HEK293T (cell line): ENCODE measurements around the gene DHX40.
"Not testable (repeated sequence)": the region's sequence is repeated elsewhere in the genome, so short reads cannot be mapped to it uniquely, and the experiment has no call there.

Experiments used
- CTCF ChIA-PET: fragments of 350-600 bp; formaldehyde crosslinking; extraction: SDS; loops from one replicate; lab custom pipeline; 2021; ENCODE audit warnings: antibody characterized with exemption, inconsistent platforms; lab: Yijun Ruan, JAX
- POLR2A ChIA-PET: fragments of 350-600 bp; formaldehyde crosslinking; extraction: SDS; loops from one replicate; lab custom pipeline; 2020; ENCODE audit warnings: antibody characterized with exemption, inconsistent platforms; lab: Yijun Ruan, JAX
- DNase-seq: peaks from one replicate; pipeline ENCODE4 v3.0.0; 2012; ENCODE audit warnings: mixed read lengths; ENCODE audit errors: extremely low spot score
- ARNT ChIP-seq: fragments of 450-650 bp; IDR thresholded peaks from 2 replicates; pipeline ENCODE4 v1.6.1; 2017; ENCODE audit warnings: mild to moderate bottlenecking
- BHLHE40 ChIP-seq: fragments of 450-650 bp; IDR thresholded peaks from 2 replicates; pipeline ENCODE4 v1.6.1; 2016; ENCODE audit warnings: mild to moderate bottlenecking, moderate library complexity, borderline replicate concordance
- CTBP1 ChIP-seq: fragments of 450-650 bp; IDR thresholded peaks from 2 replicates; pipeline ENCODE4 v1.6.1; 2016; ENCODE audit warnings: borderline replicate concordance
- ELF4 ChIP-seq: fragments of 450-650 bp; IDR thresholded peaks from 2 replicates; pipeline ENCODE4 v1.6.1; 2017; ENCODE audit warnings: antibody characterized with exemption
- FOXA1 ChIP-seq: fragments of 450-650 bp; IDR thresholded peaks from 2 replicates; pipeline ENCODE4 v1.6.1; 2016; ENCODE audit warnings: mild to moderate bottlenecking
- FOXK2 ChIP-seq: fragments of 450-650 bp; IDR thresholded peaks from 2 replicates; pipeline ENCODE4 v1.6.1; 2016; ENCODE audit warnings: mild to moderate bottlenecking
- FOXM1 ChIP-seq: fragments of 450-650 bp; IDR thresholded peaks from 2 replicates; pipeline ENCODE4 v1.6.1; 2017; ENCODE audit warnings: mild to moderate bottlenecking, borderline replicate concordance
- HDGF ChIP-seq: fragments of 450-650 bp; IDR thresholded peaks from 2 replicates; pipeline ENCODE4 v1.6.1; 2017; ENCODE audit warnings: antibody characterized with exemption, borderline replicate concordance
- L3MBTL2 ChIP-seq: fragments of 450-650 bp; conservative IDR thresholded peaks from 2 replicates; pipeline ENCODE4 v1.6.1; 2016; ENCODE audit warnings: mild to moderate bottlenecking
- LEF1 ChIP-seq: fragments of 450-650 bp; IDR thresholded peaks from 2 replicates; pipeline ENCODE4 v1.6.1; 2017; ENCODE audit warnings: mild to moderate bottlenecking, borderline replicate concordance
- NFRKB ChIP-seq: fragments of 450-650 bp; IDR thresholded peaks from 2 replicates; pipeline ENCODE4 v1.6.1; 2016; ENCODE audit warnings: mild to moderate bottlenecking, moderate library complexity
- PKNOX1 ChIP-seq: fragments of 450-650 bp; IDR thresholded peaks from 2 replicates; pipeline ENCODE4 v1.6.1; 2016
- SP1 ChIP-seq: fragments of 450-650 bp; IDR thresholded peaks from 2 replicates; pipeline ENCODE4 v1.6.1; 2017
- SUZ12 ChIP-seq: fragments of 450-650 bp; IDR thresholded peaks from 2 replicates; pipeline ENCODE4 v1.6.1; 2016; ENCODE audit warnings: mild to moderate bottlenecking
- TARDBP ChIP-seq: fragments of 450-650 bp; IDR thresholded peaks from 2 replicates; pipeline ENCODE4 v1.6.1; 2016
- ZNF384 ChIP-seq: fragments of 450-650 bp; IDR thresholded peaks from 2 replicates; pipeline ENCODE4 v1.6.1; 2016

Gene DHX40

GRCh38 chr17:59558039-59558438 lies 7.4 kb upstream of the DHX40 start:
- ChIA-PET CTCF (interaction anchor here (1.1 kb wide), 1 partner anchor 116 kb away, joined by 3 read pairs; no protein-coding TSS in a partner anchor), POLR2A (no interaction called here)
- DNase-seq = no peak
- TF ChIP-seq FOXA1 (no peak), BHLHE40 (no peak), FOXM1 (no peak), SP1 (no peak), LEF1 (no peak), NFRKB (no peak), HDGF (no peak), ARNT (no peak), SUZ12 (no peak), PKNOX1 (no peak), ZNF384 (no peak), TARDBP (no peak), FOXK2 (no peak), CTBP1 (no peak), ELF4 (no peak), L3MBTL2 (no peak)

- TF ChIP-seq SP1 (no peak), FOXM1 (no peak), BHLHE40 (no peak), NFRKB (no peak)
- CTCF ChIA-PET = interaction anchor here (1.1 kb wide), 1 partner anchor 117 kb away, joined by 3 read pairs; no protein-coding TSS in a partner anchor
- no peak for DNase-seq
- POLR2A ChIA-PET = no interaction called here
These were observed 6.5 kb upstream of the DHX40 start for GRCh38 chr17:59558953-59559352.

- ChIA-PET POLR2A (no interaction called here), CTCF (interaction anchor here (0.7 kb wide), 1 partner anchor 247 kb away, joined by 4 read pairs; no protein-coding TSS in a partner anchor)
- DNase-seq = peak; percentile 17
- TF ChIP-seq TARDBP (no peak), L3MBTL2 (no peak), FOXM1 (no peak), HDGF (no peak), SP1 (no peak), ZNF384 (no peak), BHLHE40 (no peak), FOXA1 (no peak), ELF4 (no peak), CTBP1 (no peak), FOXK2 (no peak), SUZ12 (no peak), PKNOX1 (no peak; the same call in 1 of the 2 replicates), NFRKB (no peak), ARNT (no peak), LEF1 (no peak)
These were observed 4.4 kb upstream of the DHX40 start for GRCh38 chr17:59561042-59561441.

- ChIA-PET CTCF (no interaction called here), POLR2A (interaction anchor here (1.0 to 2.7 kb wide), 3 partner anchors 19 to 52 kb away, joined by 3 to 13 read pairs (median 4); partner anchors contain the start of gene CLTC)
- peak; percentile 83 for DNase-seq
- TF ChIP-seq FOXK2 = no peak
- TF ChIP-seq TARDBP = no peak
- TF ChIP-seq ARNT = no peak
- TF ChIP-seq L3MBTL2 = no peak
- no peak for TF ChIP-seq NFRKB
- no peak for TF ChIP-seq SUZ12
These were observed 532 bp downstream of the DHX40 start for GRCh38 chr17:59565959-59566324.

GRCh38 chr17:59569151-59569550 lies 3.7 kb downstream of the DHX40 start:
- DNase-seq, CTCF ChIA-PET, POLR2A ChIA-PET: not testable (repeated sequence)

GRCh38 chr17:59572301-59572924 lies 7.0 kb downstream of the DHX40 start:
- TF ChIP-seq FOXK2 (no peak), TARDBP (no peak), HDGF (no peak), SP1 (no peak), FOXA1 (no peak), CTBP1 (no peak), NFRKB (no peak), SUZ12 (no peak), ELF4 (no peak), BHLHE40 (no peak), L3MBTL2 (no peak)
- no peak for DNase-seq
- POLR2A ChIA-PET = no interaction called here
- CTCF ChIA-PET = no interaction called here

- DNase-seq, POLR2A ChIA-PET, CTCF ChIA-PET: not testable (repeated sequence)
These were observed 18.8 kb downstream of the DHX40 start for GRCh38 chr17:59584168-59584567.

- ChIA-PET POLR2A (no interaction called here), CTCF (no interaction called here)
- TF ChIP-seq LEF1 (no peak), ARNT (no peak), SUZ12 (no peak), NFRKB (no peak), PKNOX1 (no peak), ZNF384 (no peak), L3MBTL2 (no peak), FOXM1 (no peak), FOXA1 (no peak), ELF4 (no peak), CTBP1 (no peak), SP1 (no peak), TARDBP (no peak)
- DNase-seq = no peak
These were observed 34.8 kb downstream of the DHX40 start for GRCh38 chr17:59600169-59600568.
